HL-60/S4 treated with retinoic acid at 250 ng/mL for 4 days and 3 days (cell line): ENCODE results near the gene AGBL4.

Experiments
- in situ Hi-C: fragments of 300-500 bp; cut with MboI; formaldehyde crosslinking; loops from 2 replicates; pipeline ENCODE4 v1.7.0; 2022; ENCODE audit warnings: low sequenced_read_pairs

AGBL4 gene

GRCh38 chr1:49199564-49199963, 824.2 kb downstream of the AGBL4 start:
- in situ Hi-C loops: no loop called here

GRCh38 chr1:49197081-49197480, 826.7 kb downstream of the AGBL4 start:
- in situ Hi-C loops: no loop called here

- in situ Hi-C loops: no loop called here
These were observed 833.6 kb downstream of the AGBL4 start for GRCh38 chr1:49190138-49190537.

GRCh38 chr1:49187056-49187455, 836.7 kb downstream of the AGBL4 start:
- in situ Hi-C loops: no loop called here

GRCh38 chr1:49185450-49185980, 838.2 kb downstream of the AGBL4 start:
- in situ Hi-C loops: no loop called here

- in situ Hi-C loops: no loop called here
These were observed 840.3 kb downstream of the AGBL4 start for GRCh38 chr1:49183489-49183888.

GRCh38 chr1:49181033-49181432, 842.7 kb downstream of the AGBL4 start:
- in situ Hi-C loops: no loop called here

GRCh38 chr1:49171941-49172593, 851.7 kb downstream of the AGBL4 start:
- in situ Hi-C loops: no loop called here

- in situ Hi-C loops: no loop called here
These were observed 857.7 kb downstream of the AGBL4 start for GRCh38 chr1:49166031-49166430.

- in situ Hi-C loops: no loop called here
These were observed 860.7 kb downstream of the AGBL4 start for GRCh38 chr1:49163031-49163430.

- in situ Hi-C loops: no loop called here
These were observed 863.1 kb downstream of the AGBL4 start for GRCh38 chr1:49160677-49161076.

- in situ Hi-C loops: no loop called here
These were observed 887.0 kb downstream of the AGBL4 start for GRCh38 chr1:49136738-49137251.

GRCh38 chr1:49125746-49126145, 898.0 kb downstream of the AGBL4 start:
- in situ Hi-C loops: no loop called here

GRCh38 chr1:49111931-49112330, 911.8 kb downstream of the AGBL4 start:
- in situ Hi-C loops: no loop called here

- in situ Hi-C loops: no loop called here
These were observed 917.3 kb downstream of the AGBL4 start for GRCh38 chr1:49106445-49106844.

- in situ Hi-C loops: no loop called here
These were observed 919.2 kb downstream of the AGBL4 start for GRCh38 chr1:49104575-49104974.

GRCh38 chr1:49102752-49103151, 921.0 kb downstream of the AGBL4 start:
- in situ Hi-C loops: no loop called here

- in situ Hi-C loops: no loop called here
These were observed 924.9 kb downstream of the AGBL4 start for GRCh38 chr1:49098866-49099265.

- in situ Hi-C loops: no loop called here
These were observed 937.4 kb downstream of the AGBL4 start for GRCh38 chr1:49086327-49086726.

- in situ Hi-C loops: no loop called here
These were observed 938.7 kb downstream of the AGBL4 start for GRCh38 chr1:49085079-49085478.

- in situ Hi-C loops: no loop called here
These were observed 963.0 kb downstream of the AGBL4 start for GRCh38 chr1:49060766-49061165.

GRCh38 chr1:49059087-49059486, 964.7 kb downstream of the AGBL4 start:
- in situ Hi-C loops: no loop called here

GRCh38 chr1:49052102-49052501, 971.7 kb downstream of the AGBL4 start:
- in situ Hi-C loops: no loop called here
